GM19240 (cell line): ENCODE results near the gene PUS3.
"Not testable (repeated sequence)": the region's sequence is repeated elsewhere in the genome, so short reads cannot be mapped to it uniquely, and the experiment has no call there.

Experiments used
- DNase-seq: peaks from one replicate; pipeline ENCODE4 v3.0.0; 2011; ENCODE audit warnings: low spot score; ENCODE audit not compliant: insufficient read length

Gene PUS3

GRCh38 chr11:125871391-125872137, 31.4 kb downstream of the PUS3 start:
- no peak for DNase-seq

- no peak for DNase-seq
Measured at GRCh38 chr11:125869521-125869920, 33.5 kb downstream of the PUS3 start.

DNA sequence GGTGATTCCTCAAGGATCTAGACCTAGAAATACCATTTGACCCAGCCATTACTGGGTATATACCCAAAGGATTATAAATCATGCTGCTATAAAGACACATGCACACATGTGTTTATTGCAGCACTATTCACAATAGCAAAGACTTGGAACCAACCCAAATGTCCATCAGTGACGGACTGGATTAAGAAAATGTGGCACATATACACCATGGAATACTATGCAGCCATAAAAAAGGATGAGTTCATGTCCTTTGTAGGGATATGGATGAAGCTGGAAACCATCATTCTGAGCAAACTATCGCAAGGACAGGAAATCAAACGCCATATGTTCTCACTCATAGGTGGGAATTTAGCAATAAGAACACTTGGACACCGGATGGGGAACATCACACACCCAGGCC, 37.7 kb downstream of the PUS3 start:
- not testable (repeated sequence) for DNase-seq

DNA sequence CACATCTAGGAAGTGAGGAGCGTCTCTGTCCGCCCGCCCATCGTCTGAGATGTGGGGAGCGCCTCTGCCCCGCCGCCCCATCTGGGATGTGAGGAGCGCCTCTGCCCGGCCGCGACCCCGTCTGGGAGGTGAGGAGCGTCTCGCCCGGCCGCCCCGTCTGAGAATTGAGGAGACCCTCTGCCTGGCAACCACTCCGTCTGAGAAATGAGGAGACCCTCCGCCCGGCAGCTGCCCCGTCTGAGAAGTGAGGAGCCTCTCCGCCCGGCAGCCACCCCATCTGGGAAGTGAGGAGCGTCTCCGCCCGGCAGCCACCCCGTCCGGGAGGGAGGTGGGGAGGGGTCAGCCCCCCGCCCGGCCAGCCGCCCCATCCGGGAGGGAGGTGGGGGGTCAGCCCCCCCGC, 40.2 kb downstream of the PUS3 start:
- not testable (repeated sequence) for DNase-seq

DNA sequence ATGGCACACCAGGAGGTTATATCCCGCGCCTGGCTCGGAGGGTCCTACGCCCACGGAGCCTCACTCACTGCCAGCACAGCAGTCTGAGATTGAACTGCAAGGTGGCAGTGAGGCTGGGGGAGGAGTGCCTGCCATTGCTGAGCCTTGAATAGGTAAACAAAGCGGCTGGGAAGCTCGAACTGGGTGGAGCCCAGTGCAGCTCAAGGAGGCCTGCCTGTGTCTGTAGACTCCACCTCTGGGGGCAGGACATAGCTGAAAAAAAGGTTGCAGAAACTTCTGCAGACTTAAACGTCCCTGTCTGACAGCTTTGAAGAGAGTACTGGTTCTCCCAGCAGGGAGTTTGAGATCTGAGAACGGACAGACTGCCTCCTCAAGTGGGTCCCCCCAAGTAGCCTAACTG, 45.3 kb downstream of the PUS3 start:
- DNase-seq: not testable (repeated sequence)

GRCh38 chr11:125846188-125846587, 56.8 kb downstream of the PUS3 start:
- DNase-seq: no peak
